ENCODE results near the gene CYP21A2. TPM values are rescaled to one million over a fixed set of nuclear protein-coding genes. Genes with fewer than 3 reads are reported as not detected.

CYP21A2 gene
- total RNA-seq, 1 donor from 2014 or later = 0.64 TPM

DNA sequence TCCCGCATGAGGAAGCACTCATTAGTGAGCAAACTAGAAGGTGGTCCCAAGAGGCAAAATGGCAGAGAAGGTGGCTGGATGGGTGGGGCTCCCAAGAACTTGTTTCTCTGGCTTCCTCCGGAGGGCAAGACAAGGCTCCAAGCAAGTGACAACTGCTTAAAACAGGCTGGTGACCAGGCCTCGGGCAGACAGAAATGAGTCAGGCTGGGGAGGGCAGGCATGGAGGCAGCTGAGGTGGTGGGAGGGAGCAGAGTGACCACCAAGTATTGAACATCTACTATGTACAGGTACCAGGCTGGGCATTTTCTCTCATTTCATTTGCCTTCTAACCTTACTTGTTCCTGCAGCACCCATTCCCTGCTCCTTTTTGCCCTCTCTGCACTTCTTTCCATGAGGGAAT is 37.6 kb downstream of the CYP21A2 start:
- Mint-ChIP-seq H3K27me3 (ENCODE audit: unreplicated experiment) (peaks cover 20% of the 10 kb centered on the region), H3K9me3 (ENCODE audit: unreplicated experiment) (peaks cover 5% of the 10 kb centered on the region), H3K4me1 (ENCODE audit: low read depth, unreplicated experiment) (peaks cover 18% of the 10 kb centered on the region), H3K4me3 (ENCODE audit: unreplicated experiment) (no peak overlapping the region), H3K36me3 (ENCODE audit: unreplicated experiment) (no peaks in the 10 kb centered on the region), H3K27ac (ENCODE audit: unreplicated experiment) (no peak overlapping the region)
- DNase-seq = no peak
- TF ChIP-seq, protein P1, sequence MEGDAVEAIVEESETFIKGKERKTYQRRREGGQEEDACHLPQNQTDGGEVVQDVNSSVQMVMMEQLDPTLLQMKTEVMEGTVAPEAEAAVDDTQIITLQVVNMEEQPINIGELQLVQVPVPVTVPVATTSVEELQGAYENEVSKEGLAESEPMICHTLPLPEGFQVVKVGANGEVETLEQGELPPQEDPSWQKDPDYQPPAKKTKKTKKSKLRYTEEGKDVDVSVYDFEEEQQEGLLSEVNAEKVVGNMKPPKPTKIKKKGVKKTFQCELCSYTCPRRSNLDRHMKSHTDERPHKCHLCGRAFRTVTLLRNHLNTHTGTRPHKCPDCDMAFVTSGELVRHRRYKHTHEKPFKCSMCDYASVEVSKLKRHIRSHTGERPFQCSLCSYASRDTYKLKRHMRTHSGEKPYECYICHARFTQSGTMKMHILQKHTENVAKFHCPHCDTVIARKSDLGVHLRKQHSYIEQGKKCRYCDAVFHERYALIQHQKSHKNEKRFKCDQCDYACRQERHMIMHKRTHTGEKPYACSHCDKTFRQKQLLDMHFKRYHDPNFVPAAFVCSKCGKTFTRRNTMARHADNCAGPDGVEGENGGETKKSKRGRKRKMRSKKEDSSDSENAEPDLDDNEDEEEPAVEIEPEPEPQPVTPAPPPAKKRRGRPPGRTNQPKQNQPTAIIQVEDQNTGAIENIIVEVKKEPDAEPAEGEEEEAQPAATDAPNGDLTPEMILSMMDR (IDR thresholded peaks at IDR 0.05; ENCODE audit: partially characterized antibody, unreplicated experiment) = no peak

DNA sequence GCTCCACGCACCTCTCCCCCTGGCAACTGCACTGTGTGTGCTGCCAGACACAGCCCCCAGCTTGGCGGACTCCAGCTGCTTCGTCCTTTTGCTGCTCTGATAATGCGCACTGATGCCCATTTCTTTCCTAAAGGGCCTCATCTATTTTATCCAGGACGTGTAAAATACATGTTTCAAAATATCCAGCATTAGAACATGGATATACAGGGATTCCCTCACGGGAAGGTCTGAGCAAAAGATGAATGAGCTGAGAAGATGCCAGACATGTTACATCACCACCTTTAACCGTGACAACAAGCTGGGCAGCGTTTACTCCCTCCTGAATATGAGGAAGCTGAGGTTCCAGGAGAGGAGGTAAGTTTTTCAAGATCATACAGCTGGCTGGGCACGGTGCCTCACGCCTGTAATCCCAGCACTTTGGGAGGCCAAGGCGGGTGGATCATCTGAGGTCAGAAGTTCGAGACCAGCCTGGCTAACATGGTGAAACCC is 38.1 kb downstream of the CYP21A2 start:
- DNase-seq = no peak
- Mint-ChIP-seq H3K27me3 (ENCODE audit: unreplicated experiment) (peaks cover 20% of the 10 kb centered on the region), H3K4me1 (ENCODE audit: low read depth, unreplicated experiment) (peaks cover 15% of the 10 kb centered on the region), H3K36me3 (ENCODE audit: unreplicated experiment) (no peaks in the 10 kb centered on the region), H3K4me3 (ENCODE audit: unreplicated experiment) (no peak overlapping the region), H3K27ac (ENCODE audit: unreplicated experiment) (no peak overlapping the region), H3K9me3 (ENCODE audit: unreplicated experiment) (peaks cover 5% of the 10 kb centered on the region)
- TF ChIP-seq, protein P1 (IDR thresholded peaks at IDR 0.05; ENCODE audit: partially characterized antibody, unreplicated experiment) = no peak

DNA sequence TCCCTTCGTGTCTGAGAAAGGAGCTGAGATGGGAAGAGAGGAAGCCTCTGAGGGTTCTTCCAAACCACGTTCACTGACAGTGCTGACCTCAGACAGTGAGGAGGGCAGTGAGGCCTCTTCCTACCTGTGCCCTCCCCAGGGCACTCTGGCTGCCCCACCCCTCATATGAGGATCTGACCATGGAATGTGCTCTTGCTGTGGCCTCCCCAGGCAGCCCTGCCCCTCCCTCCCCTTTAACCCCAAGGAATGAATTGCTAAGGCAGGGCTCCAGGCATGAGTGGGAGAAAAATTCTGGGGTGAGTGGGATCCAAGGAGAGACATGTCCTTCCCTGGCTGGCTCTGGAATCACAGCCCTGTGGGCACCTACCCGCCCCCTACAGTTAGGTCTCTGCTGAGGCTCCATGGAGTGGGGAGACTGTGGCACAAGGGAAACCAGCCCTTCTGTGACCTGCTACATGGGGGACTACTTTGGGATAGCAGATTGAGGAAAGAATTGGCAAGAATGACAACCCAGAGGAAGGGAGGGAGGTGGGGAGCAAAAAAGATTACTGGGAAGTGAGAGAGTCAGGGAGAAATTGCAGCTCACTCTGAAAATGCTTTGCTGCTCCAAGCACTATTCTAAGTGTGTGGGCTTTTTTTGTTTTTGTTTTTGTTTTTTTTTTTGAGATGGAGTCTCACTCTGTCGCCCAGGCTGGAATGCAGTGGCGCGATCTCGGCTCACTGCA is 41.5 kb downstream of the CYP21A2 start:
- peaks cover 5% of the 10 kb centered on the region for H3K9me3 Mint-ChIP-seq (ENCODE audit: unreplicated experiment)
- H3K36me3 Mint-ChIP-seq (ENCODE audit: unreplicated experiment) = peaks cover 4% of the 10 kb centered on the region
- peaks cover 15% of the 10 kb centered on the region for H3K27me3 Mint-ChIP-seq (ENCODE audit: unreplicated experiment)
- H3K4me3 Mint-ChIP-seq (ENCODE audit: unreplicated experiment) = peak overlapping the region; percentile 38
- DNase-seq = no peak
- peaks cover 8% of the 10 kb centered on the region for H3K4me1 Mint-ChIP-seq (ENCODE audit: low read depth, unreplicated experiment)
- TF ChIP-seq, protein P1 (IDR thresholded peaks at IDR 0.05; ENCODE audit: partially characterized antibody, unreplicated experiment) = no peak
- H3K27ac Mint-ChIP-seq (ENCODE audit: unreplicated experiment) = no peak overlapping the region

DNA sequence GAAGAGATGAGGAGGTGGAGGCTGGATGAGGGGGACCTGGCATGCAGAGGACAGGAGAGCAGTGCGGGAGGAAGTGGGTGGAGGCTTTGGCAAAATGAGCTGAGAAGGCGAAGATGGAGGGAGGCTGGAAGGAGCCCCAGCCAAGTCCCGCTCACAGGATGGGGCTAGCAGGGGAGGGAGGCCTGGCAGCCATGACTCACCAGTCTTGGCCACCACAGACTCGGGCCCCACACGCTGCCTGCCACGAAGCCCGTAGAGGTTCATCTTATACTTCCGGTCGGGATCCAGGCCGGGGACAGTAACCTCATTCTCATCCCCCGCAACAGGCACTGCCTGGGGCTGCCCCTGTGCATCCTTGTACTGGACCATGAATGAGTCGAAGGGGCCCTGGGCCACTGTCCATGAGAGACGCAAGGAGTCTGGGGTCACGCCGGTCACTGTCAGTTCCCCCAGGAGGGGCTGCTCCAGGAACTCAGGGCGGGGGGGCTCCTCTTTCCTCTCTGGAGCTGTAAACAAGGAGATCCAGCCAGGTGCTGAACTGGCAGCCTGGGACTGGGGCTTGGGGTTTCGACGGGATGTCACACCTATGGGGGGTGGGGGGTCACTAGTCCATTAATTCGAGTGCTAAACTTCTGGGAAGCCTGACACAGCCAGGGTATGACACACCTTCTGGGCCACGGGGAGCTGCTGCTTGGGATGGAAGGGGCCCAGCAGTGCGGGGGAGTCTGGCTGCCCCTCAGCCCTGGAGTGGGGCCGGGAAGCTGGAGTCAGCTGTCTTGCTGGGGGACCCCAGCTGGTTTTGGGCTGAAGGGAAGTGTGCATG is 43.2 kb downstream of the CYP21A2 start:
- Mint-ChIP-seq H3K27ac (ENCODE audit: unreplicated experiment) (no peak overlapping the region), H3K4me1 (ENCODE audit: low read depth, unreplicated experiment) (no peaks in the 10 kb centered on the region), H3K4me3 (ENCODE audit: unreplicated experiment) (no peak overlapping the region), H3K36me3 (ENCODE audit: unreplicated experiment) (peaks cover 4% of the 10 kb centered on the region), H3K27me3 (ENCODE audit: unreplicated experiment) (peaks cover 14% of the 10 kb centered on the region), H3K9me3 (ENCODE audit: unreplicated experiment) (peaks cover 7% of the 10 kb centered on the region)
- DNase-seq = no peak
- TF ChIP-seq, protein P1 (IDR thresholded peaks at IDR 0.05; ENCODE audit: partially characterized antibody, unreplicated experiment) = no peak
